Peyer's patch (tissue), 4 donors: ENCODE measurements around the gene MRPL46. TPM values are rescaled to one million over a fixed set of nuclear protein-coding genes. Genes with fewer than 3 reads are reported as not detected.

ENCODE experiments used
- DNase-seq, 3 donors: peaks; one replicate each; pipeline ENCODE4 v3.0.0-alpha.2; 2017 to 2019
- H3K27ac ChIP-seq, 4 donors: fragments of 200-600 bp; sonication (generic); one replicate each; pipeline ENCODE4 v1.5.1; 2016 to 2019
- H3K27me3 ChIP-seq, 2 donors: fragments of 200-600 bp; sonication (generic); one replicate each; pipeline ENCODE4 v1.5.1; 2019
- H3K36me3 ChIP-seq, 3 donors: fragments of 200-600 bp; sonication (generic); one replicate each; pipeline ENCODE4 v1.5.1; 2016 to 2019
- H3K4me1 ChIP-seq, 4 donors: fragments of 200-600 bp; sonication (generic); one replicate each; pipeline ENCODE4 v1.5.1; 2016 to 2019
- H3K4me3 ChIP-seq, 4 donors: fragments of 200-600 bp; sonication (generic); 1 replicate in 3 of 4; 2 replicates in 1 of 4; pipeline ENCODE4 v1.5.1; 2016 to 2019; ENCODE audit warnings: mild to moderate bottlenecking in 1 of 4
- H3K9me3 ChIP-seq, 4 donors: fragments of 200-600 bp; sonication (generic); one replicate each; pipeline ENCODE4 v1.5.1; 2016 to 2019; ENCODE audit warnings: mild to moderate bottlenecking in 1 of 4
- CTCF ChIP-seq, 6 experiments: fragments of 450-650 bp in 4 of 6; fragments of 200-600 bp in 2 of 6; sonication (generic) in 1 of 6; IDR thresholded peaks; one replicate each; pipeline ENCODE4 v1.5.1; 2017 to 2019; ENCODE audit warnings: antibody characterized with exemption in 6 of 6, mild to moderate bottlenecking in 3 of 6, moderate library complexity in 1 of 6
- POLR2A ChIP-seq, 2 donors: fragments of 450-650 bp; IDR thresholded peaks; one replicate each; pipeline ENCODE4 v1.5.1; 2017; ENCODE audit warnings: antibody characterized with exemption in 2 of 2, mild to moderate bottlenecking in 2 of 2, moderate library complexity in 2 of 2
- total RNA-seq, 4 donors: library from RNA; depleted of rRNA; stranded (reverse); fragments of >200 nt; gene quantifications; one replicate each; pipeline ENCODE4 v1.1.0, GENCODE V29; 2016

MRPL46 gene
- 10 to 100 TPM; 13.7 to 23.3 (median 18.5) TPM for total RNA-seq

GRCh38 chr15:88467073-88467934 is at the start of gene MRPL46, which contains the start of gene MRPS11:
TSS of gene MRPL46 (minus strand) at chr15:88467388. CDS start at chr15:88467377, 11 bp downstream.
TSS of gene MRPS11 (plus strand) at chr15:88467708. CDS start at chr15:88467718, 10 bp downstream.
- DNase-seq: peak; percentile 85 to 95 (median 91)
- TF ChIP-seq CTCF (IDR thresholded peaks at IDR 0.05) (no peak), POLR2A (IDR thresholded peaks at IDR 0.05) (peak in 1 of 2 donors; percentile 25)
- H3K4me3 ChIP-seq: peak within 1 kb of the TSS; percentile 69 to 94 (median 90)
- H3K27me3 ChIP-seq: no peaks in the 10 kb centered on the region
- peaks cover 0 to 27% (median 0%) of the 10 kb centered on the region in 3 donors for H3K36me3 ChIP-seq
- no peaks in the 10 kb centered on the region for H3K9me3 ChIP-seq
- peaks cover 0 to 19% (median 2%) of the 10 kb centered on the region in 4 donors for H3K4me1 ChIP-seq
- peak within 1 kb of the TSS; percentile 85 to 93 (median 88) for H3K27ac ChIP-seq

DNA sequence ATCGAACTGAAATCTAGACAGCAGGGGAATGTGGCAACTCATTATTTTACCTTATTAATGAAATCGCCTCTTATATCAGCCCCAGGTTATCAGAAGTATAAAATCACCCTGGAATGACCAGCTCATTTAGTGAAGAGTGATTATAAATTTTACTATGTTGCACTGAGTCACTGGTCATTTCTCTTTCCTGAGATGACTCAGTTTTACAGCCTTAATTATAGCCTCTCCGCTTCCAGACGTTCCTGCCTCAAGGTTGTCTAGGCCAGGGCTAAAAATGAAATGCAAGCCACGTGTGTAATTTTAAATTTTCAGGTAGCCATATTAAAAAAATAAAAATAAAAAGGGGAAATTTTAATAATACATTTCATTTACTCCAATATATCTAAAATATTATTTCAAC is 46.0 kb upstream of the MRPL46 start:
- DNase-seq: no peak
- H3K4me3 ChIP-seq: no peak overlapping the region
- H3K9me3 ChIP-seq: no peaks in the 10 kb centered on the region
- H3K36me3 ChIP-seq: peaks cover 0 to 41% (median 0%) of the 10 kb centered on the region in 3 donors
- peak overlapping the region in 1 of 4 donors; percentile 9 for H3K27ac ChIP-seq
- no peaks in the 10 kb centered on the region for H3K4me1 ChIP-seq
- no peak for TF ChIP-seq CTCF (IDR thresholded peaks at IDR 0.05)
- no peak for TF ChIP-seq POLR2A (IDR thresholded peaks at IDR 0.05)
- H3K27me3 ChIP-seq: no peaks in the 10 kb centered on the region

DNA sequence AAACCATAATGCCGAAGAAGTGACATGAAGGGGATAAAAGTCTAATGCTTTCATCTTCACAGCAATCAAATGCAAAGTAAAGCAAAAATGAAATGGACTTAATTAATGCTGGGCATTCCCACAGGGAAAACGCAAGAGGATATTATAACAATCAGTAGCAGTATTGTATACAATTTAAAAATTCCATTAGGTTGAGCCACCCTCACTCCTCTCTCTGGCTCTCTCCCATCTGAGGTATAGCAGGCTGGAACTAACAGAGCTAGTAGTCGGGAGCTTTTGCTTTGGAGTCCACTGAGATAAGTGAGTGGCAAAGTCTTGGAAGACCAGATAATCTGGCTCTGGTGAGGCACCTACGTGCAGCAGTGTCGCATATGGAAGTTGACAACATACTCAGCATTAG is 45.4 kb upstream of the MRPL46 start:
- H3K27me3 ChIP-seq: no peaks in the 10 kb centered on the region
- DNase-seq: no peak
- H3K27ac ChIP-seq: peak overlapping the region in 1 of 4 donors; percentile 9
- no peaks in the 10 kb centered on the region for H3K9me3 ChIP-seq
- no peak overlapping the region for H3K4me3 ChIP-seq
- no peak for TF ChIP-seq POLR2A (IDR thresholded peaks at IDR 0.05)
- no peak for TF ChIP-seq CTCF (IDR thresholded peaks at IDR 0.05)
- H3K4me1 ChIP-seq: no peaks in the 10 kb centered on the region
- H3K36me3 ChIP-seq: peaks cover 0 to 41% (median 0%) of the 10 kb centered on the region in 3 donors

DNA sequence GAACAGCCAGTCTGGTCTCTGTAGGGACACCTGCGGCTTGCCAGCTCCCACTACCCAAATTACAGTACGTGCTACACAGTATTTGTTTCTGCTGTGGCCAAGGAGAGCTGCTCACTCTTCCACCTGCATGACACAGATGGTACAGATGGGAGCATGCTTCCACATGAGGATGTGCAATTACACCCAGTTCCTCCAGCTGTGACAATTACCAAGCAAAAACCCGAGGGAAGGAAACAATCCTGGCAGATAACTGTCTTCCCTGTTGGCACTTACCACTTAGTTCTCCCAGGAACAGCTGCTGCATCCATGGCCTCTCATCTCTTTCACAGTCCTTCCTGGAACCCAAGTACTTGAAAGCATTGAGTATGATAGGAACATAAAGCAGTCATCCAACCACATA is 44.9 kb upstream of the MRPL46 start:
- no peak overlapping the region for H3K27ac ChIP-seq
- no peaks in the 10 kb centered on the region for H3K9me3 ChIP-seq
- no peak for DNase-seq
- no peak for TF ChIP-seq CTCF (IDR thresholded peaks at IDR 0.05)
- TF ChIP-seq POLR2A (IDR thresholded peaks at IDR 0.05): no peak
- no peak overlapping the region for H3K4me3 ChIP-seq
- H3K36me3 ChIP-seq: peaks cover 0 to 41% (median 0%) of the 10 kb centered on the region in 3 donors
- no peaks in the 10 kb centered on the region for H3K27me3 ChIP-seq
- H3K4me1 ChIP-seq: no peaks in the 10 kb centered on the region

DNA sequence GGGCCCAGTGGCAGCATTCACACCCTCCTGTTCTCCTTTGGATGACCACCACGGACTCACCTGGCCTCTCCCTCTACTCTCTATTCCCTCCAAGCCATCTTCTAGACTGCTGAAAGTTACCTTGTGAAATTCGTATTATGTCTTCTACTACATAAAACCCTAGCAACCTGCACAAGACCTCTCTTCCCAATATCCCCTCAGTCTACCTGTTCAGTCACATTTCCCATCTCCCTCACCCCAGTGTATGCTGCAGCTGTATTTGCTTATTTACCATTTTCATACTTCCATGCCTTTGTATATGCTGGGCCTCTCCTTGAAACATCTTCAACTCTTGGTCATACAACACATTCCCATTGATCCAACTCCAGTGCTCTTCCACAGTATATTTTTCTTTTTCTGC is 44.0 kb upstream of the MRPL46 start:
- peaks cover 0 to 41% (median 0%) of the 10 kb centered on the region in 3 donors for H3K36me3 ChIP-seq
- H3K9me3 ChIP-seq: no peaks in the 10 kb centered on the region
- H3K27ac ChIP-seq: no peak overlapping the region
- no peaks in the 10 kb centered on the region for H3K27me3 ChIP-seq
- no peak for DNase-seq
- TF ChIP-seq POLR2A (IDR thresholded peaks at IDR 0.05) (no peak), CTCF (IDR thresholded peaks at IDR 0.05) (no peak)
- H3K4me1 ChIP-seq: no peaks in the 10 kb centered on the region
- H3K4me3 ChIP-seq: no peak overlapping the region
